Fibroblast of skin of left quadriceps (primary cell): ENCODE results near the gene NKX1-2.

Experiments used
- DNase-seq, 2 experiments: peaks; one replicate each; pipeline ENCODE4 v3.0.0-alpha.2; 2013; ENCODE audit warnings: low read depth in 2 of 2

The NKX1-2 gene

DNA sequence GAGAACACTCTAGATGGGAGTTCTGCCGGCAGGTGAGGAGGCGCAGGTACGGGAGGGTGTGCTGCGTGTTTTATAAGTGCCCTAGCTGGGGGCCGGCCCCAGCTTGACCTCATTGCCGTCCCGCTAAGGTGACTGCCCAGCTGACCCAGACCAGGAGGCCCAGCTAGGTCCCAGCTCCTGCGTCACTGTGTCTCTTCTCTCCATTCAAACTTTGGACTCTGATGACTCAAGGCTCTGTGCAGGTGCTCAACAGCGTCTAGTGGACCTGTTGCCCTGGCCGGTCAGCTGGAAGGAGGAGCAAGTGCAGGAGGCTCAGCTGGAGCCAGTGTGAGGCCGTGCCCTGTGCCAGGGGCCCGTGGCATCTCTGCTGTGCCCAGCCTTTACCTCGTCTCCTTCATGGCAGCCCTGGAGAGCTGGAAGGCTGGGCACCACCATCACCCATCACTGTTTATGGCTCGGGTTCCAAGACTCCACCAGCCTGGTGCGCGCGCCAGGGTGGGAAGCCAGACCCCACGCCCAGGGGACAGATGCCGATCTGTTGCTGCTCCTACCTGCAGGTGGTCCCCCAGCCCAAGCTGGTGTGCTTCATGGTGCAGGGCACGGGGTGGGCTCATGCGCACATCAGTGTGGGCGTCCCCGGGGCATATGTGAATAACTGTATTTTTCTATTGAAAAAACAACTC lies 26.3 kb upstream of the NKX1-2 start:
- no peak for DNase-seq

DNA sequence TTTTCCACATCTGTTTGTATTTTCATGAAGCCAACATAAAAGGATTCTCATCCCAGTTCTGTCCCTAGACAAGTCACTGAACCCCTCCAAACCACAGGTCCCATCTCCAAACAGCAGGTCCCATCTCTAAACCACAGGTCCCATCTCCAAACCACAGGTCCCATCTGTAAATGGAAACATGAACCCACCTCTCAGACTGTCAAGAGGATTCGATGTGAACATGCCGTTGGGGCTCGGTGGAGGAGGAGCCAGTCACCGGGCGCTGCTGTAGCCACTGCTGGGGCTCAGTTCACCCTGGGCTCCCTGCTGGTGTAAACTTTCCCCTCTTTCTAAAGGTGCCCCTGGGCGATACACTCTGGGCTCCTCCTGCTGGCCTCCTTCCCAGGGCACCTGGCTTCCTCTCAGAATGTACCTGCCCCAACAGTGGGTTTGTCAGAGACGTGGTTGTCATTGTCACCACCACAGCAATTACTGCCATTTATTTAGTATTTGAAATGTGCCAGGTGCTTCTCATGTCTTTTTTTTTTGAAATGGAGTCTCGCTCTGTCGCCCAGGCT lies 24.8 kb upstream of the NKX1-2 start:
- DNase-seq: no peak

DNA sequence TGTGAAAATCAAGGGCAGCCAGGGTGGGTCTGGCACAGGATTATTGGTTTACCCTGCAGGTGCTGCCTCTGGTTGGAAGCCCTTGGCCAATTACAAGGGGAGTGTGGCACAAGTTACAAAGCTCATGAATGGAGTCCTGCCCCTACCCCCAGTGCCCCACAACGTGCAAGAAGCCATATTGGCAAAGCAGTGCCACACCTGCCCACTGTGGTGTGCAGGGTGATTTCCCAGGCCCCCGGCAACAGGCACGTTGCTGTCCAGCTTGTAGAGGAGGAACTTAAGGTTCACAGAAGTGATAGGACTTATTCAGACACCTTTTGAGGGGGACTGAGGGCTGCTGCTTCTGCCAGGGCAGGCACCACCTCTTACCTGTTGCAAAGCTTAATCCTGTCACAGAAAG lies 23.2 kb upstream of the NKX1-2 start:
- no peak for DNase-seq

DNA sequence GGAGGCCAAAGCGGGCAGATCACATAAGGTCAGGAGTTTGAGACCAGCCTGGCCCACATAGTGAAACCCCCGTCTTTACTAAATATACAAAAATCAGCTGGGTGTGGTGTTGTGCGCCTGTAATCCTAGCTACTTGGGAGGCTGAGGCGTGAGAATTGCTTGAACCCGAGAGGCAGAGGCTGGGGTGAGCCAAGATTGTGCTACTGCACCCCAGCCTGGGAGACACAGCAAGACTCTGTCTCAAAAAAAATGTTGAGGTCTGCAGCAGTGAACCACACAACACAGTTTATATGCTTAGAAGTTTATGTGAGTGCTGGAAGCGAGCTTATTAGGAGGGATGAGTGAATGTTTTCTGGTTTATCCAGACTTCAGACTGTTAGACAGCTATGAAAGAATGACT lies 22.2 kb upstream of the NKX1-2 start:
- DNase-seq: no peak

DNA sequence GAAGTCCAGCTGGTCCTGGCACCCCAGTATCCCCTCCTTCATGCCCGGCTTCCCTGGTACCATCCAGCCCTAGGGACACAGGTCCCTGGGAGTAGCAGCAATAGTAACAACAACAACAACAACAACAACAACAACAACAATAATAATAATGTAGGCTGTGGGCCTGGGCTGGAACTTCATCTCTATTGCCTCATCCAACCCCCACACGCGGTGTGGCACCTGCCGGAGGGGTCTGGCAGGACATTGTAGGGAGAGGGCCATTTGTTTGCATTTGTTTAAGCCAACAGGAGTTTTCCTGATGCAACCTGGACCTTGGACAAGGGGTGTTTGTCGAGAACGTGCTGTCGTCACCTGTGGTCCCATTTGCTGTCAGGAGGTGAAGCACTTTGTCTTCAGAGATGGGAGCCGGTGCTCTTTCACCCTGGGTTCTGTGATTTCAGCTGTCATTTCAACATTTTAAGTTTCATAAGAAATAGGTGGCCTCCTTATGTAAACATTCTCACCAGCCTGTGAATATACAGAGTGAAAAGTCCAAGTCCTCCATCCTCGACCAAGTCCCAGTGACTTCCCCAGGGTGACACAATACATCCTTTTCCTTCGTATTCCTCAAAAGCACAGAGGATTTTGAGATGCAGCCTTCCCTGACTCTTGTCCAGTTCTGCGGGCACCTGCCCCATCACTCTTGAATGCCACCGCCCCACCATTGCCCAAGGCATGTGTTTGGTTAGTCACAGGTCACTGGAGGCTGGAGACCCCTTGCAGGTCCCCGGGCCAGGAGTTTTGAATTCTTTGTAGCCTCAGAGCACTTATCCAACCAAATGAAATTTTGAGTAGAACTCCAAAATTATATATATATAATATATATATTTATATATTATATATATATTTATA lies 21.0 kb upstream of the NKX1-2 start:
- no peak for DNase-seq

DNA sequence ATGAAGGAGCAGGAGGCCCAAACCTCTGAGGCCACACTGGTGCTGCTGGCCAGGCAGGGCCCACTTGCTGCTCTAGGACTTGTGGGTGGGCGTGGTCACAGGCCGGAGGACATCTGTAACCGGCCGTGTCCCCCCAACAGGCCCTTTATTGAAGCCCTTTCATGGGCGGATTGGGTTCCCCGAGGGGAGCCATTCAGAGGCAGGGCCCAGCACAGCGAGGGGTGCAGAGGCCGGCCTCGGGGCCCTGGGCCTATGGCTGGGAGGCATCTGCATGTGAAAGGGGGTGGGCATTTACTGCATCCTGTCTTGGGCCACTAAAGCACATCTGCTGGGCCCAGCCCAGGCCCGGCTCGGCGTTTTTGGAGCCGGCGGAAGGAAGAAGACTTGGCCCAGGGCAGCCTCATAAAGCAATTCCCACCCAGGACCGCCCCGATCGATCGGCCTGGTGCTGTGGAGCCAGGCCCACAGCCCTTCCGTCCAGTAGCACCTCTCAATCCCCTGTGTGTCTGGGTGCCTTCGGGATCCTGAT lies 20.2 kb upstream of the NKX1-2 start:
- DNase-seq: no peak

DNA sequence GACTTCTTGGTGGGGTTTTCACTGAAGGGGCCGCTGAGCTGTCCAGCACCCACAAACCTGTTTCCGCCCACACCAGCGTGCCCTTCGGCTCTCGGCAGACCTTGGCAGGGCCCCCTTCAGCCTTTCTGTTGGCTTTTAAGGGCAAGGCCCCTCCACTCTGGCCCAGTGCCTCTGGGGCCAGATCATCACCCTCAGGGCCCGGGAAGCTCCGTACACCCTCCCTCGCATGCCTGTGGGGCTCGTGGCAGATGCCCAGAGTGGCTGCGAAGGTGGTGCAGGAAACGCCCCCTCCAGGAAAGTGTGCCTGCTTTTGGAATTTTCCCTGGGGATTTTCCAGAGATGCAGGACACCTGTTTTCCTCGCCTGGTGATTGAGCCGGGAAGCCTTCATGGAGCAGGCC lies 18.8 kb upstream of the NKX1-2 start:
- DNase-seq: no peak

DNA sequence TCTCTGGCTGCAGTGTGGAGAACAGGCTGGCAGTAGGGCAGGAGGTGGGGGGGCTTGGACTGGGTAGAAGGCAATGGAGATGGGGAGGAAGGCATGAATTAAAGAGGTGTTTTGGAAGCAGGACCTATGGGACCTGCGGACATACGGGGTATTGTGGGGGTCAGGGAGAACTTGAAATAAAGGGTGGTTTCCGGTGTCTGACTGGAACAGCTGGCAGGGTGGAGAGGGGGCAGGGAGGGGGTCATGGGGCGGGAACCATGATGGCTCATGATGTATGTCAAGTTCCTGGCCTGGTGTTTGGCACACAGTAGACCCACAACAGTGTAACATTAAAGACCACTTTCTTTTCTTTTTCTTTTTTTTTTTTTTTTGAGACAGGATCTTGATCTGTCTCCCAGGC lies 17.3 kb upstream of the NKX1-2 start:
- DNase-seq: no peak

DNA sequence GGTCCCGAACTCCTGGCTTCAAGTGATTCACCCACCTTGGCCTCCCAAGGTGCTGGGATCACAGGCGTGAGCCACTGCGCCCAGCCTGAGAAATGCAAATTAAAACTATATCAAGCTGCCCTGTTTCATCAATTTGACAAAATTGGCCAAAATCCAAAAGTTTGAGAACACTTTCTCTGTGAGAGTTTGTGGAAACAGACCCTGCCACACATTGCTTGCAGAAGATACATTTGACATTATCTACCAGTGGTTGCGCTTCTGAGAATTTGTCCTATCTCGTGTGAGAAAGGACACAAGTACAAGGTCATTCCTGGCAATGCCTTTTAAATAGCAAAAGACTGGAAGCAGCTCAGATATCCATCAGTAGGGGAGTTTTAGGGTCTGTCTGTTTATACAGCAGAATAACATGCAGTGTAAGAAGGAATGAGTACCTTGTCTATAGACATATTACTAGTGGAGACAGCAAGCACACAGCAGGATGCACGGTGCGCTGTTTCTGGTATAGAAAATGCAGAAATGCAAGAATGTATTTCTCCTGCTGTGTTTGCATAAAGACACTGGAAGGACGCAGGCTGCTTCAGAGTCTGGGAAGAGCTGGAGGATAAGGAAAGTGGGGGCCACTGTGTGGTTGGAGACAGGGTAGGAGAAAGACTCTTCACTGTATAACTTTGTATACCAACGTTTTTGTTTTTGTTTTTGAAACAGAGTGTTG lies 16.1 kb upstream of the NKX1-2 start:
- no peak for DNase-seq

DNA sequence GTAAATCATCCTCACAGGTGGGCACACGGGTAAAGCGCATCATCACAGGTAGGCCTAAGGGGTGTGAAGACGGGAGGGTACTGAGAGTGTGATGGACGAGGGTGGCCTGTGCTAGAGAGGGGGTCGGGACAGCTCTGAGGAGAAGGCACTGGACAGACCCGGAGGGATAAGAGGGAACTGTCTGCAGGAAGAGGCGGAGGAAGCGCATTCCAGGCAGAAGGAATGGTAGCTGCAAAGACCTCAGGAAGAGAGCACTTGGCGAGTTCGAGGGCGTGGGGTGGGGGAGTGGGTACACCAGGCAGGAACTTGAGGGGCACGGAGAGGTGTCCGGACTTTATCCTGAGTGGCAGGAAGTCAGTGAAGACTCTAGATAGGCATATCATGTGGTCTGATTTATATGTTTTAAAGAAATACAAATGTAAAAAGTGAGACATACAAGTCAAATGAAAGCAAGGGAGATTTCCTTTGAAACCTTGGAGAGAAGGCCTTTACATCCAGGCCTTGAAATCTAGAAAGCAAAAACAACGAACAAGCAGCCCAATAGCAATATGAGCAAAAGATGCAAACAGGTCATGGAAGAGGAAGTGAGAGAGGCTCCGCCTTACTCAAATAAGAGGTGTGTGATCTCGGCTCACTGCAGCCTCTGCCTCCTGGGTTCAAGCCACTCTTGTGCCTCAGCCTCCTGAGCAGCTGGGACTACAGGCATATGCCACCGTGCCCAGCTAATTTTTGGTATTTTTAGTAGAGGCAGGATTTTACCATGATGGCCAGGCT lies 15.4 kb upstream of the NKX1-2 start:
- no peak for DNase-seq

DNA sequence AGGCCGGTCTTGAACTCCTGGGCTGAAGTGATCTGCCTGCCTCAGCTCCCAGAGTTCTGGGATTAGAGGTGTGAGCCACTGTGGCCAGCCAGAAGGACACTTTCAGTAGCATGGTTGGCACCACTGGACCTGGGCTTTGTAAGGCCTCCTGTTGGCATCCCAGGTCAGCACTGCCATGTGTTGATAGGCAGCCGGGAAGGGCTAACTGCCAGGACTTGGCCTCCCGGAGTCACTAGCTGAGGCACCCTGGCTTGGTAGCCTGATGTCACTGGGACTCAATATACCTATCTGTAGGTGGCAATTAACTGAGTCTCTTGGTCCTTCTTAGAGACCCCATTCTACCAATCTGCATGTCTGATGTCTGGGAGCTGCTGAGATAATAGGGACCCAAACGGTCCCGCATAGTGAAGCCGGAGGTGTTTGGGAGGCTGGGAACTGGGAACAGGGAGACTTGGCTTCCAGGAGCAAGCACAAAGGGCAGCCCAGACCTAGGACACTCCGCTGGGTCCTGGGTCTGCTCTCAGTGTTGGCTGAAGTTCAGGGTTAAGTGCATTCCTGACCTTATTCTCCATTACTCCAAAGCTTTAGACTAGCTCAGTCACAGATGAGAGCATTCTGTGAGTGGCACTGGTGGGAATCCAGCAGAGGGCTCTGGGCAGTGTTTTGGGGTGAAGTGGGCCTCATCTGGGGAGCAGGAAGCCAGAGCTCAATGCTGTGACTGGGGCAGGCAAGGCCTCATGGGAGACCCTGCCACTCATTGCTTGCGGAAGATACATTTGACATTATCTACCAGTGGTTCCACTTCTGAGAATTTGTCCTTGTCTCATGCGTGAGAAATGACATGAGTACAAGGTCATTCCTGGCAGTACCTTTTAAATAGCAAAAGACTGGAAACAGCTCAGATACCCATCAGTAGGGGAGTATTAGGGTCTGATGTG lies 14.5 kb upstream of the NKX1-2 start:
- no peak for DNase-seq

DNA sequence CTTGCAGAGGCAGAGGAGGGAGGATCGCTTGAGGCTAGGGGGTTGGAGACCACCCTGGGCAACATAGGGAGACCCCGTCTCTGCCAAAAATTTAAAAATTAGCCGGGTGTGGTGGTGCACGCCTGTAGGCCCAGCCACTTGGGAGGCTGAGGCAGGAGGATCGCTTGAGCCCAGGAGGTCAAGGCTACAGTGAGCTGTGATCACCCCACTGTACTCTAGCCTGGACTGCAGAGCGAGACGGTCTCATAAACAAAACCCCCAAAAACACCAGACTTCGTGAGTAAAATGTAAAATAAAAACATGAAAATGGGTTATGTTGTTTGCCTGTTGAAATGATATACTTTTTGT lies 12.5 kb upstream of the NKX1-2 start:
- DNase-seq: no peak

DNA sequence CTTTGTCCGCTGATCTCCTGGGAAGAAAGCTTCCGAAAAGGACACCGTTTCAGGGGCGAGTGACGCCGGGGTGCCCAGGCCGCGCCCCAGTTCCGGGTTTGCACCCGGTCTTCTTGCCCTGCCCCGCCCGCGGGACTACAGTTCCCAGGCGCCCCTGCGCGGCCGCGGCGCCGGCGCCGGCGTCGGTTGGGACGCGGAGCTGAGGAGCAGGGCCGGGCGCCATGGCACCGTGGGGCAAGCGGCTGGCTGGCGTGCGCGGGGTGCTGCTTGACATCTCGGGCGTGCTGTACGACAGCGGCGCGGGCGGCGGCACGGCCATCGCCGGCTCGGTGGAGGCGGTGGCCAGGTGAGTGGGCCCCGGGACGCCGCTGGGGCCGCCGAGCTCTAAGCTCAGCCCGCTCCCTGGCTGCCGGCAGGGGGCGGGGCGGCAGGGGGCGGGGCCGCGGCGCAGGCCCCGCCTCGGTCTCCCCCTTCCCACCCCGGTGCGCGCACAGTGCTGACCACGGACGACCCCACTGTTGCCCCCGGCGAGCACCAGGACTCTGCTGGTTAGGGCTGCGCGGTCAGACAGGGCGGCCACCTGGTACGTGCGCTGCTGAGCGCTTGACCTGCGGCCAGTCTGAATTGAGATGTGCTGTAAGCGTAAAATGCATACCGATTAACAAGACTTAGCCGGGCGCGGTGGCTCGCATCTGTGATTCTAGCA lies 12.0 kb upstream of the NKX1-2 start, which contains the start of gene LHPP:
Gene LHPP, plus strand, starts transcription at position 182 of the 706 bp plus-strand sequence. Its CDS starts 40 bp downstream, at position 222.
- peak; percentile 36 to 48 for DNase-seq

DNA sequence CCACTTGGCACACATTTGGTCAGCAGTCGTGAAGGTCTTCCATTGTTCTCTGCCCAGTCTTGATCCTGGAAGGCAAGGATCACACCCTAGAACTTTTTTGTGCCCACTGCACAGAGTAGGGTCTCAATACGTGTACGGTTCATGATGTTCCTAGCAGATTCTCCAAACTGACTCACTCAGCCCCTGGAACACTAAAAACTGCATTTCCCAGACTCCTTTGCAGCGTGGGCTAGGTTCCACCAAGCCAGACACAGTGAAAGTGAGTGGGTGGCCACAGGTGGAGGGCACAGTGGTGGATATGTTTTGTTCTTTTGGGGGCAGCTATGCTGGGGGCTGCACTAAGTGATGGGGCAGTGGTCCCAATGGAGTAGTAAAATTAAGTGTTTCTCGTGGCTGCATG lies 10.3 kb upstream of the NKX1-2 start:
- DNase-seq: no peak

DNA sequence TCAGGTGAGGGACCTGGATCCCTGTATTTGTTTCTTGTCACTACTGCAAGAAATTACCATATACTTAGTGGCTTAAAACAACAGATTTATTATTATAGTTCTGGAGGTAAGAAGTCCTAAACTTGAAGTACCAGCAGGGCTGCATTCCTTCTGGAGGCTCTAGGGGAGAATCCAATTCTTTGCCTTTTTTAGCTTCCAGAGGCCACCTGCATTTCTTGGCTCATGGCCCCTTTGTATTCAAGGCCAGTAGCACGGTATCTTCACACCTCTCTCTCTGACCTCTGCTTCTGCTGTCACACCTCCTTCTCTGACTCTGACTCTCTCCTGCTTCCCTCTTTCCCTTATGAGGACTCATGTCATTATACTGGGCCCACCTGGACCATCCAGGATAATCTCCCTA lies 9.6 kb upstream of the NKX1-2 start:
- no peak for DNase-seq

DNA sequence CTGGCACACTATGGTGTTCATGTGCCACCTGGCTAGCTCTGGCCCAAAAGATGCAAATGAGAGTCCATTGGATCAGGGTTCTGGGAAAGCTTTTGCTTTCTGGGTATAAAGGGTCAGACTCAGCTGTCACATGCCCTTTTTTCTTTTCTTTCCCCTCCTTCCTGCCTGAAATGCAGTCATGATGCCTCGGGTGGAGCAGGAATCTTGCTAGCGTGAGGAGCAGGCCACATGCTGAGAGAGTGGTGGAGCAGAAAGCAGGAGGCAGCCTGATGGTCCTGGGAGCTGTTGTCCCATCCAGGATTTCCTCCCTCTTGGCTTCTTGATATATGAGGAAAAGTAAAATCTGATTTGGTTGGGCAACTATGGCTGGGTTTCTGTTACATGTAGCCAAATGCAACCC lies 9.1 kb upstream of the NKX1-2 start:
- no peak for DNase-seq

DNA sequence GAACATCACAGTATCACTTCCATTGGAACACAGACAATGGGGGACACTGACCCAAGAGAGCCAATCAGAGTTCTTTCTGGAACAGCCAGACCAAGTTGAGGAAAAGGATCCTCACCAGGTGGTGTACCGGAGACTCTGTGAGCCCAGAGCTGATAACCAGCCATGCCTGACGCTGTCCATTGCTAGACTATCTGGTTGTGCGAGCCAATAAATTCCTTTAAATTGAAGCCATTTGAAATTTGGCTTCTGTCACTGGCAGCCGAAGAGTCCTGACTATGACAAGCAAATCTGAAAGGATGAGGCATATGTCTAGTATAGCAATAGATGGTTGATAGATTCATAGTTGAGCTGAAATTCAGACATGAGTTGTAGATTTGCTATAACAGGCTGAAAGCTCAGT lies 8.6 kb upstream of the NKX1-2 start:
- DNase-seq: no peak

DNA sequence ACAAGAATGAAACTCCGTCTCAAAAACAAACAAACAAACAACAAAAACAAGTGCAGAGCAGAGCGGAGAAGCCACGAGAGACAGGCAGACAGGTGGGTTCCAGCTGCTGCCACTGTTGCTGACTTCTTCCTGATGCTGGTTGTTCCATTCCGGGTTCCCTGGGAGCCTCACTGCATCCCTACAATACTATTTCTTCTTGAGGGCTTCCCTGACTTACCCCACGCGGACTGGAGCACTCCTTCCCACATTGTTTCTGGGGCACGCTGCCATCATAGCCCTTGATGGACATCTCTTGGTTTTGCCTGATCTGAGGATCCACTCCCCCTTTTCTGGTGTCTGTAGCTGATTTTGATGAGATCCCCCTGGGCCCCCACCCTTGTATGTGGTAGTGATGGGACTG lies 5.6 kb upstream of the NKX1-2 start:
- no peak for DNase-seq

DNA sequence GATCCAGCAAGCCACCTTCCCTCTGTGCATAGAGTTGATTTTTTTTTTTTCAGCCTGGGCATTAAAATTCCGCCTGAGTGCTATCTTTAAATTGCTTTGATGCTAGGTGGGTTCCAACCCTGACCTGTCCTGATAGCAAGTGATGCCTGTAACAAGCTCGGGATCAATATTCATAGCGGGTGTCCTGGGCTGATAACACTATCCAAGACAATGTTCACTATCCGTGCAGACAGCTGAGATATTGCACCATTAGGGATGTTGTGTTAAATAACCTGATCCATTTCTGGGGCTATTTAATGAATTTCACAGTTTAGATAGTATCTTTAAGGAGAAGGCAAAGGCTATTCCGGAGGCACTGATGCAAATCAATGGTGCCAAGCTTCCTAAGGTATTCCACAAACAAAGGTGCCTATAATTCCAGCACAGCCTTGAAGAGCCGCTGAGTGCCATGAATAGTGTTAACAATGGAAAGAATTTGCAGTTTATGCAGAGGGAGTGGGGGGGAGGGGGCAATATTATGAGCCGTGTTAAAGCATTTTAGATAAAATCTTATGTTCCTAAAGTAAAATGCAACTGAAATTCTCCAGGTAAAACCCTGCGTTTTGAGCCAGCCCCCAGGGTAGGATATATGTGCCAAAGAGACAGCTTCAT lies 4.2 kb upstream of the NKX1-2 start:
- DNase-seq: no peak
